22Rv1 (cell line): ENCODE results near the gene KRR1.

Experiments used
- ZFX ChIP-seq: fragments of 450-650 bp; IDR thresholded peaks from 2 replicates; pipeline ENCODE4 v1.6.1; 2017; ENCODE audit warnings: antibody characterized with exemption, borderline replicate concordance
- TF ChIP-seq, protein P1 (sequence below): fragments of 450-650 bp; IDR thresholded peaks from 2 replicates; pipeline ENCODE4 v1.5.1; 2017; ENCODE audit warnings: mild to moderate bottlenecking

- TF ChIP-seq, protein P1, sequence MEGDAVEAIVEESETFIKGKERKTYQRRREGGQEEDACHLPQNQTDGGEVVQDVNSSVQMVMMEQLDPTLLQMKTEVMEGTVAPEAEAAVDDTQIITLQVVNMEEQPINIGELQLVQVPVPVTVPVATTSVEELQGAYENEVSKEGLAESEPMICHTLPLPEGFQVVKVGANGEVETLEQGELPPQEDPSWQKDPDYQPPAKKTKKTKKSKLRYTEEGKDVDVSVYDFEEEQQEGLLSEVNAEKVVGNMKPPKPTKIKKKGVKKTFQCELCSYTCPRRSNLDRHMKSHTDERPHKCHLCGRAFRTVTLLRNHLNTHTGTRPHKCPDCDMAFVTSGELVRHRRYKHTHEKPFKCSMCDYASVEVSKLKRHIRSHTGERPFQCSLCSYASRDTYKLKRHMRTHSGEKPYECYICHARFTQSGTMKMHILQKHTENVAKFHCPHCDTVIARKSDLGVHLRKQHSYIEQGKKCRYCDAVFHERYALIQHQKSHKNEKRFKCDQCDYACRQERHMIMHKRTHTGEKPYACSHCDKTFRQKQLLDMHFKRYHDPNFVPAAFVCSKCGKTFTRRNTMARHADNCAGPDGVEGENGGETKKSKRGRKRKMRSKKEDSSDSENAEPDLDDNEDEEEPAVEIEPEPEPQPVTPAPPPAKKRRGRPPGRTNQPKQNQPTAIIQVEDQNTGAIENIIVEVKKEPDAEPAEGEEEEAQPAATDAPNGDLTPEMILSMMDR, result no peak
- no peak for TF ChIP-seq ZFX
These were observed 64.6 kb downstream of the KRR1 start for GRCh38 chr12:75446857-75447256.
